Activated naive CD4-positive, alpha-beta T cell (primary cell): ENCODE results near the gene SEC24D.
"Not testable (repeated sequence)": the region's sequence is repeated elsewhere in the genome, so short reads cannot be mapped to it uniquely, and the experiment has no call there.

Source experiments
- DNase-seq, 4 experiments: peaks; one replicate each; lab custom pipeline; 2025; lab: John Stamatoyannopoulos, UW

SEC24D gene

DNA sequence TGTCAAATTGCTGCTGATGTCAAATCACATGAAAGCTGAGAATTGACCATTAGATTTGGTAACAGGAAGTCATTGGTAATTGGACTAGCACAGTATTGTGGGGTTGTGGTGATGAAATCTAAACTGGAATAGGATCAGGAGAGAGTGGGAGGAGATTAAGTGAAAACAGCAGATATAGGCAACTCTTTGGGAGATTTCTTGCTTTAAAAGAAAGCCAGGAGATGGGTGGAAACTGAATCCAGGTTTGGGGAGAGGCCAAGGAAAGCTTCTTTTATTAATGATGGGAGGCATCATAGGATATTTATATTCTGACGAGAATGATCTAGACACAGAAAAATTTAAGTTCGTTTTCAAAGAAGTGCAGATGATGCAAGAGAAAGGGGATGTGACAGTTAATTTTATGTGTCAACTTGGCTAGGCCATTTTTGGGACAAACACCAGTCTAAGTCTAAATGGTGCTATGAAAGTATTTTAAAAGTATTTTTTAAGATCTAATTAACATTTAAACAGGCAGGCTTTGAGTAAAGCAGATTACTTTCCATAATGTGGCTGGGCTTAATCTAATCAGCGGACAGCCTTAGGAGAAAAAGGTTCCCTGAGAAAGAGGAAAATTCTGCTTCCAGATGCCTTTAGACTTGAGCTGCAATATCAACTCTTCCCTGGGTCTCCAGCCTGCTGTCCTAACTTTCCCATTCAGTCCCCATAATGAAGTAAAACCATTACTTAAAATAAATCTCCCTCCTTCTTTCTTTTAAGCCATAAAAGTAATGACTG is 24.7 kb downstream of the SEC24D start:
- DNase-seq = no peak

DNA sequence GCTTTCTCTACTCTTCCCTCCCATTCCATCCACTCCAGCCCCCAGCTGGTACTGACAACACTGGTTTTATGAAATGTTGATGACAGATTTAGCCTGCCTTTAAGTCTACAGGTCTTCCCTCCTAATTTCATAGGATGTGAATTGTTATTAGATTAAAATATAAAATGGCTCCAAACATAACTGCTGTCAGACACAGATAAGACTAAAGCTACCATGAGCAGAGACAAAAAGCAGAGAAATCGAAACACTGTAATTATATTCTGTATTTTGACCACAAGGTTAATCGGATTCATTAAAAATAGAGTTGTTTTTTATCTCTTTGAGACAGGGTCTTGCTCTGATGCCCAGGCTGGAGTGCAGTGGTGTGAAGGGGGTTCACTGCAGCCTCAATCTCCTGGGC is 28.3 kb downstream of the SEC24D start:
- DNase-seq = no peak

DNA sequence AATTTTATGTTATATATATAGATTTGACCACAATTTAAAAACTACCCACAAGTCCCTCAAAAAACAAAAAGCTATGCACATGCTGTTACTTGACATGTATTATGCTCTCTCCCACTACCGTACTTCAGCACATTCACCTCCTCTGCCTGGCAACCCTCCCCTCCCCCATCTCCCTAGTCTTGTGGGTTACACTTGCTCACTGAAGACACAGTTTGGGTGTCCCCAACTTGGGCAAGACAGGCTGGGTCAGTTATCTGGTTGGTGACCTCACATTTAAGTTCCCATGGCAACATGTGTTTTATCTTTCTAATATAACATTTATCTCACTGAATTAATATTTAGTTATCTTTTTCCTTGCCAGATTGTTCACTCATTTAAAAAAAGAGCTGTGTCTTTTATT is 32.7 kb downstream of the SEC24D start:
- no peak for DNase-seq

- DNase-seq = no peak
Measured at GRCh38 chr4:118801895-118802575, 33.9 kb downstream of the SEC24D start.

DNA sequence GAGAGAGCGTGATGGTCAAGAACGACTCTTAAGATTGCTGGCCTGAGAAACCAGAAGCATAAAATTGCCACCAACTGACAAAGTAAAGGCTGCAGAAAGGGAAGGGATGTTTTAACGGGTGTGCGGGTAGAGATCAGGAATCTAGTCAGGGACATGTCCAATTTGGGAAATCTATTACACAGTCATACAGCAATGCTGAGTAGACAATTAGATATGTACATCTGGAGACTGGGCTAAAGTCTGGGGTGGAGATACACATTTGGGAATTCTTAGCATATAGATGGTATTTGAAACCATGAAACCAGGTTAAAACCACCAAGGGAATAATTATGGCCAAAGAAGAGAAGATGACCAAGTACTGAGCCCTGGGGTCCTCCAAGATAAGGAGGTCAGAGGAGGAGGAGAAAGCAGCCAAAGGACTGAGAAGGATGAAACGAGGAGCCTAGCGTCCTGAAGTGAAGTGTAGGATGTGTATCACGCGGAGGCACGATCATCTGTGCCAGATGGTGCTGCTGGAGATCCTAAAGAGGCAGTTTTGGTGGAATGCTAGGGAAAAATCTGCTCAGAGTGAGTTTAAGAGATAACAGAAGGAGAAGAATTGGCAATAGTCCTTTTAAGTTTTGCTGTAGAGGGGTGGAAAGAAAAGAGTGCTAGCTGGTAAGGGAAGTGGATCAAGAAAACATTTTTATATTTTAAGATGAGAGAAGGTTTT is 36.5 kb downstream of the SEC24D start:
- DNase-seq = no peak

GRCh38 chr4:118798658-118799057 is 37.3 kb downstream of the SEC24D start:
- no peak for DNase-seq

- no peak for DNase-seq
Measured at GRCh38 chr4:118797558-118798142, 38.3 kb downstream of the SEC24D start.

DNA sequence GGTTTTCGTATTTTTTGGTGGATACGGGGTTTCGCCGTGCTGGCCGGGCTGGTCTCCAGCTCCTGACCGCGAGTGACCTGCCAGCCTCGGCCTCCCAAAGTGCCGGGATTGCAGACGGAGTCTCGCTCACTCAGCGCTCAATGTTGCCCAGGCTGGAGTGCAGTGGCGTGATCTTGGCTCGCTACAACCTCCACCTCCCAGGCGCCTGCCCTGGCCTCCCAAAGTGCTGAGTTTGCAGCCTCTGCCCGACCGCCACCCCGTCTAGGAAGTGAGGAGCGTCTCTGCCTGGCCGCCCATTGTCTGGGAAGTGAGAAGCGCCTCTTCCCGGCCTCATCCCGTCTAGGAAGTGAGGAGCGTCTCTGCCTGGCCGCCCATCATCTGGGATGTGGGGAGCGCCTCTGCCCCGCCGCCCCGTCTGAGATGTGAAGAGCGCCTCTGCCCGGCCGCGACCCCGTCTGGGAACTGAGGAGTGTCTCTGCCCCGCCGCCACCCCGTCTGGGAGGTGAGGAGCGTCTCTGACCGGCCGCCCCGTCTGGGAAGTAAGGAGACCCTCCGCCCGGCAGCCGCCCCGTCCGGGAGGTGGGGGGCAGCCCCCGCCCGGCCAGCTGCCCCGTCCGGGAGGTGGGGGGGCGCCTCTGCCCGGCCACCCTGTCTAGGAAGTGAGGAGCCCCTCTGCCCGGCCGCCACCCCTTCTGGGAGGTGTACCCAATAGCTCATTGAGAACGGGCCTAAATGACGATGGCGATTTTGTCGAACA is 44.1 kb downstream of the SEC24D start:
- DNase-seq = not testable (repeated sequence)

GRCh38 chr4:118790544-118790943 is 45.4 kb downstream of the SEC24D start:
- no peak for DNase-seq

- no peak for DNase-seq
Measured at GRCh38 chr4:118788911-118789310, 47.0 kb downstream of the SEC24D start.

- no peak for DNase-seq
Measured at GRCh38 chr4:118787844-118788380, 48.0 kb downstream of the SEC24D start.

DNA sequence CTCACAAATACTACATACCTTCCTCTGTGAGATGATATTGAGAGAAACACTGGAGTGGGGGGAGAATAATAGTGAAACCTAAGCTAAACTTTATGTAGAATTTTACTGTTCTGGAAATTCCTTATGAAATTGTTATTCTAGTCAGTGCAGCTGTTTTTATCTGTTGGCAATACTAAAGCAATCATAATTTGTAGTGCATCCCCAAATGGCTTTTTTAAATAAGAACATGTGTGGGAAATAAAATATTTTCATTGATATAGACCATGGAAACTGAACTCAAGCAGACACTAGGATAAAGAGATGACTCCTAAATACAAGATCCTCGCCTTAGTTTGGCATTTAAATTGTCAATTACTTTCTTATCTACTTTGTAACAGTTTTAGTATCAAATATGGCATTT is 51.1 kb downstream of the SEC24D start:
- DNase-seq = no peak

DNA sequence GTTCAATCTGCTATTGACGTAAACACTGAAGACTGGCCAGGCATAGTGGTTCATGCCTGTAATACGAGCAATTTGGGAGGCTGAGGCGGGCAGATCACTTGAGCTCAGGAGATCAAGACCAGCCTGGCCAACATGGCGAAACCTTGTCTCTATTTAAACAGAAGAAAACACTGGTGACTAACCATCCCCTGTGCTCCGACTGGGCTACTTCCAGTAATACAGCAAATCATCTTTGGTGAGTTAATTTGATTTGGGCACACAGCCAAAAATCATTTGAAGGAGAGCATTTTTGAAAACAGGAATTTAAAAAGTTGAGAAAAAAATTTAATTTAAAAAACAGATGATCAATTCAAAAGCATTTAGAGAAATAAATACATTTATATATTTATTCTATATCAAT is 52.0 kb downstream of the SEC24D start:
- DNase-seq = no peak

DNA sequence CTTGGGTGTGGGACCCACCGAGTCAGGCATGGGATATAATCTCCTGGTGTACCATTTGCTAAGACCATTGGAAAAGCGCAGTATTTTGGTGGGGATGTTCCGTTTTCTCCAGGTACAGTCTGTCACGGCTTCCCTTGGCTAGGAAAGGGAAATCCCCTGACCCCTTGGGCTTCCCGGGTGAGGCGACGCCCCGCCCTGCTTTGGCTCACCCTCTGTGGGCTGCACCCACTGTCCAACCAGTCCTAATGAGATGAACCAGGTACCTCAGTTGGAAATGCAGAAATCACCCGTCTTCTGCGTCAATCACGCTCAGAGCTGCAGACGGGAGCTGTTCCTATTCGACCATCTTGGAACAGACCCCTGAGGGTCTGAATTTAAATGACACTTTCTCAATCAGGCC is 53.0 kb downstream of the SEC24D start:
- not testable (repeated sequence) for DNase-seq

GRCh38 chr4:118777649-118778048 is 58.3 kb downstream of the SEC24D start:
- not testable (repeated sequence) for DNase-seq

DNA sequence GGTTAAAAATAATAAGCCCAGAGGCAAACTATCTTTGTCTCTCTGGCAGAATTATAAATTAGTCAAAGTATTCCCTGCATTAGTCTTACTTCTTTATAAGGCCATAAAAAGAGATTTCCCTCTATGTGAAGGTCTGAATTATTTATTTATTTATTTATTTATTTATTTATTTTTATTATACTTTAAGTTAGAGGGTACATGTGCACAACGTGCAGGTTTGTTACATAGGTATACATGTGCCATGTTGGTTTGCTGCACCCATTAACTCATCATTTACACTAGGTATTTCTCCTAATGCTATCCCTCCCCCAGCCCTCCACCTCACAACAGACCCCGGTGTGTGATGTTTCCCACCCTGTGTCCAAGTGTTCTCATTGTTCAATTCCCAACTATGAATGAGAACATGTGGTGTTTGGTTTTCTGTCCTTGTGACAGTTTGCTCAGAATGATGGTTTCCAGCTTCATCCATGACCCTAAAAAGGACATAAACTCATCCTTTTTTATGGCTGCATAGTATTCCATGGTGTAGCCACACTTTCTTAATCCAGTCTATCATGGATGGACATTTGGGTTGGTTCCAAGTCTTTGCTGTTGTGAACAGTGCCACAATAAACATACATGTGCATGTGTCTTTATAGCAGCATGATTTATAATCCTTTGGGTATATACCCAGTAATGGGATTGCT is 58.8 kb downstream of the SEC24D start:
- DNase-seq = not testable (repeated sequence)

DNA sequence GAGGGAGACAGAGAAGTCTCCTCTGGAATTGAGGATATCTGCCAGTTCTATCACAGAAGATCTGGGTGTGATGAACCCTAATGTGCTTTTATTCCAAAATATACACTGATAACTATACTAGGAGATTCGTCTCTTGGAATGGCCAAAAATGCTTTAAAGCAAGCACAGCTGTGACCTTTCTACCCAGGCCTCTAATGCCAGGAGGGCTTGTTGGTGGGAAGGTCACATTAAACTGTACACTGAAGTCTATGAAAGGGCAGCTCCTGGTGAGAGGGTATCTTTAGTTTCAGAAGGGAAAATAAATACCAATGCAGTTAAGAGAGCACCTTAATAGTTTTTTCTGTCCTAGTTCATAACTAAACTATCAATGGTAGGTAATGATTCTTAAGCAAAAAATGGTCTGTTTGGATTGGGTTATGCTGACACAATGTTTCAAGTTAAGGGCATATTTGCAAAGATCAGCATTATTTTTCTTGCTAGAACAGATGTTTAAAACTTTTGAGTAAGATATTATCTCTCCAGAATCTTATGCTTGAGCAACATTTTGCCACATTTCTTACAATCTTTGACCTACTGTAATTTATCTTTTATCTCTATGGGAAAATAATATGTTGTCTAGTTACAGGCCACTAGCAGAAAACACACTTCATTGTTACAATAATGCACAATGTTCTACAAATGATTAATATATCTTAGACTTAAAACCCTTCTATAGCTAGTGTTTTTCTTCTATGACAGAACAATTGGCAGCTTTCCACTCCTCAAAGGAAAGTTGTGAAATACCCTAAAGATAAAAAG is 59.6 kb downstream of the SEC24D start:
- DNase-seq = no peak

DNA sequence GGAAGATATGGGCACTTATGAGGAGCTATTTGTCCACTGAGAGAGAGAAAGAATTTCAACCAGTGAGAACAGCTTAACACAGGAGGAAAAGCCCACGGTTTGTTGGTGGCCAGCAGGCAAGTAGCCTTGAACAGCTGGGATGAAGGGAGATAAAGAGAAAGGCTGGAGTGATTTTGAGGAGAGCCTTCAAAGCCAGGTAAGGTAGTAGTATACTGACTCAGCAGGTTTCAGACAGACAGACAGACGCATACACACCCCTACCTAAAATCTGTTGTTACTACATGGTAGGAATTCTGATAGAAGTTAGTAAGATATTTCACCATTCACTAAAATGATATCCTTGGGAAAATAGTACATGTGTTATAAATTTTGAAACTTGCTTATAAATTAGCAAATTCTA is 60.5 kb downstream of the SEC24D start:
- DNase-seq = no peak

- DNase-seq = no peak
Measured at GRCh38 chr4:118774989-118775388, 60.9 kb downstream of the SEC24D start.

DNA sequence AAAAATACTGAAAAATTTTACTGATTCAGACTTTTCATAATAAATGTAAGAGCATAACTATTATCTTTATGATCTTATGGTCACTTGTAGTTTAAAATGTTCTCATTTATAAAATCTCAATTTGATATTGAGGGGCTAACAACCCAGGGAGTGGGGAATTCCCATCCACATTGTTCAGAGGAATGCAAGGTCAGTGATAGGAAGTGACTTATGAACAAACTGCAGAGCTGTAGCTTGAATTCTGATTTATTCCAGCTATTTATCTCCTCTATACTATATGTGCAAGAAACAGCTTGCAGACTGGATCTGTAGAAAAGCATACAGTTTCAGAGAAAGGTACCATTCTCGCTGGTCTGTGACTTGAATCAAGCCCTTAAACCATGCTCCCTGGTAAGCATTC is 61.6 kb downstream of the SEC24D start:
- no peak for DNase-seq
